Vagina (tissue), 2 donors: ENCODE results near the gene FBXO48.

Source experiments
- CTCF ChIP-seq, 3 experiments: fragments of 450-650 bp in 2 of 3; fragments of 200-600 bp in 1 of 3; sonication (generic) in 1 of 3; IDR thresholded peaks; one replicate each; pipeline ENCODE4 v1.5.1; 2017 to 2019; ENCODE audit warnings: antibody characterized with exemption in 3 of 3, mild to moderate bottlenecking in 2 of 3, moderate library complexity in 2 of 3
- POLR2A ChIP-seq, 2 donors: fragments of 450-650 bp; IDR thresholded peaks; one replicate each; pipeline ENCODE4 v1.6.1; 2017; ENCODE audit warnings: antibody characterized with exemption in 2 of 2, mild to moderate bottlenecking in 2 of 2, moderate library complexity in 2 of 2

GRCh38 chr2:68426446-68426845 is 40.6 kb downstream of the FBXO48 start:
- TF ChIP-seq CTCF (IDR thresholded peaks at IDR 0.05) = no peak
- TF ChIP-seq POLR2A (IDR thresholded peaks at IDR 0.05) = no peak
